ENCODE measurements around the gene MYO7B. TPM values are rescaled to one million over a fixed set of nuclear protein-coding genes. Genes with fewer than 3 reads are reported as not detected.

Gene MYO7B
- total RNA-seq, 2 experiments from 2014 or later = 0.65 to 1.2 TPM

- H3K27ac Mint-ChIP-seq = no peak overlapping the region
- no peak overlapping the region for H3K4me3 Mint-ChIP-seq
- no peaks in the 10 kb centered on the region for H3K36me3 Mint-ChIP-seq (ENCODE audit: low read depth)
- no peaks in the 10 kb centered on the region for H3K9me3 Mint-ChIP-seq
- DNase-seq (no peak), ATAC-seq (no peak)
- ChIA-PET CTCF (no interaction called here), POLR2A (no interaction called here)
- TF ChIP-seq, protein P1, sequence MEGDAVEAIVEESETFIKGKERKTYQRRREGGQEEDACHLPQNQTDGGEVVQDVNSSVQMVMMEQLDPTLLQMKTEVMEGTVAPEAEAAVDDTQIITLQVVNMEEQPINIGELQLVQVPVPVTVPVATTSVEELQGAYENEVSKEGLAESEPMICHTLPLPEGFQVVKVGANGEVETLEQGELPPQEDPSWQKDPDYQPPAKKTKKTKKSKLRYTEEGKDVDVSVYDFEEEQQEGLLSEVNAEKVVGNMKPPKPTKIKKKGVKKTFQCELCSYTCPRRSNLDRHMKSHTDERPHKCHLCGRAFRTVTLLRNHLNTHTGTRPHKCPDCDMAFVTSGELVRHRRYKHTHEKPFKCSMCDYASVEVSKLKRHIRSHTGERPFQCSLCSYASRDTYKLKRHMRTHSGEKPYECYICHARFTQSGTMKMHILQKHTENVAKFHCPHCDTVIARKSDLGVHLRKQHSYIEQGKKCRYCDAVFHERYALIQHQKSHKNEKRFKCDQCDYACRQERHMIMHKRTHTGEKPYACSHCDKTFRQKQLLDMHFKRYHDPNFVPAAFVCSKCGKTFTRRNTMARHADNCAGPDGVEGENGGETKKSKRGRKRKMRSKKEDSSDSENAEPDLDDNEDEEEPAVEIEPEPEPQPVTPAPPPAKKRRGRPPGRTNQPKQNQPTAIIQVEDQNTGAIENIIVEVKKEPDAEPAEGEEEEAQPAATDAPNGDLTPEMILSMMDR (IDR thresholded peaks at IDR 0.05) = no peak
- H3K27me3 Mint-ChIP-seq = no peaks in the 10 kb centered on the region
- H3K4me1 Mint-ChIP-seq (ENCODE audit: low read depth) = no peaks in the 10 kb centered on the region
- intact Hi-C loops (cut with micrococcal nuclease) = no loop called here
Measured at GRCh38 chr2:127585270-127585807, 49.9 kb downstream of the MYO7B start.

DNA sequence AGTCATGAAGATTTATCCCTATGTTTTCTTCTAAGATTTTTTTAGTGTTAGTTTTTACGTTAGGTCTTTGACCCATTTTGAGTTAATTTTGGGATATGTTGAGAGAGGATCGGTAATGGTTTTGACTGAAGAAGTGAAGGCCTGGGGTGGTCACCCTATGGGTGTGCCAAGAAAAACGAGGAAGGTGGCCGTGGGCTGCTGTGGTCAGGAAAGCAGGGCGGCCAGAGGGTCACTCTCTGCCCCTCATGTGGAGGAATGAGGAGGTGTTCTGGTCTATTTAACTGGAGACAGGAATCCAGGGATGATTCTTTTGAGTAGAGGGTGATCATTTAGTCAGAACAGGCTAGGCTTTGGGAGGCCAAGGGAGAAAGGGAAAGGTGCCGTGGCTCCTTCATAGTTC lies 50.7 kb downstream of the MYO7B start:
- Mint-ChIP-seq H3K4me1 (ENCODE audit: low read depth) (peaks cover 1% of the 10 kb centered on the region), H3K27me3 (no peaks in the 10 kb centered on the region), H3K9me3 (no peaks in the 10 kb centered on the region), H3K4me3 (no peak overlapping the region), H3K27ac (no peak overlapping the region), H3K36me3 (ENCODE audit: low read depth) (no peaks in the 10 kb centered on the region)
- POLR2A ChIA-PET = no interaction called here
- TF ChIP-seq, protein P1 (IDR thresholded peaks at IDR 0.05) = no peak
- ATAC-seq (no peak), DNase-seq (no peak)
- CTCF ChIA-PET = no interaction called here
- intact Hi-C loops (cut with micrococcal nuclease) = no loop called here

DNA sequence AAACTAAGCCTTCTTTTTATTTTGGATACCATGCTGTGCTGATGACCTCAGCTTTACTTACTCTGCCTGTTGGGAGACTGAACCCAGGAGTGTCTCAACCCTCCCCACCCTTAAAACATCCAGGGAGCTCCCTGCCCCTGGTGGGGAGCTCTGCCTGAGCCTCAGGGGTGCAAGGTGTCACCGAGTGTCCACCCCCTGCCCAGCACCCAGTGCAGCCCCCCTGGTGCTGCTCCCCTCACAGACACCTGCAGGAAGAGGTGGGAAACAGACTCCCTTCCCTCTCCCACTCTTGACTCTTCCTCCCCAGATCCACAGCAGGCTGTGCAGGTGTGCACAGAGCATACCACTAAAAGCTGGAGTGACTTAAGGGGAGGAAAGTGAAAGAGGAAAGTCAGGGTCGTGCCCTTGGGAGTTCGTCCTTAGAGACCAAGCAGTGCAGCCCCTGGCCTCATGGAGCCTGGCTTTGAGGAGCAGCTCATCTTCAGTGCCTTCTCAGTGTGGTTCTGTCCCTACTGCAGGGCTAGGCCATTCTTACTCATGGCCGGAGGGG lies 51.3 kb downstream of the MYO7B start:
- Mint-ChIP-seq H3K4me3 (no peak overlapping the region), H3K36me3 (ENCODE audit: low read depth) (no peaks in the 10 kb centered on the region), H3K4me1 (ENCODE audit: low read depth) (peaks cover 3% of the 10 kb centered on the region), H3K27ac (no peak overlapping the region), H3K9me3 (no peaks in the 10 kb centered on the region), H3K27me3 (no peaks in the 10 kb centered on the region)
- CTCF ChIA-PET = no interaction called here
- intact Hi-C loops (cut with micrococcal nuclease) = no loop called here
- DNase-seq = no peak
- POLR2A ChIA-PET = no interaction called here
- no peak for ATAC-seq
- TF ChIP-seq, protein P1 (IDR thresholded peaks at IDR 0.05) = no peak

DNA sequence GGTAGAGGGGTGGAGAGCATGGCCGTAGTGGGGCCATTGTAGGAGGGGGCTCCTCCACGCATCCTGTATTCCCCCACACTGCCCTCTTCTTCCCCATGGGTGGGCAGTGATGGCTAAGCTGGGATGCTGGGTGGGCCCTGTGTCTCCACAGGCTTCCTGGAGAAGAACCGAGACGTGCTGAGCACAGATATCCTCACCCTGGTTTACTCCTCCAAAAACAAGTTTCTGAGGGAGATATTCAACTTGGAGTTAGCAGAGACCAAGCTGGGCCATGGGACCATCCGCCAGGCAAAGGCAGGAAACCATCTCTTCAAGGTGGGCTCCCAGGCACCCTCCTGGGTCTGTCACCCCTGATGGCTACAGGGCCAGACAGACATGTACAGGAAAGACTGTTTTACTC lies 52.8 kb downstream of the MYO7B start:
- ChIA-PET POLR2A (interaction anchor here (0.6 kb wide), 1 partner anchor 69 kb away, joined by 3 read pairs; no protein-coding TSS in a partner anchor), CTCF (no interaction called here)
- ATAC-seq (no peak), DNase-seq (no peak)
- no peak overlapping the region for H3K4me3 Mint-ChIP-seq
- H3K36me3 Mint-ChIP-seq (ENCODE audit: low read depth) = no peaks in the 10 kb centered on the region
- H3K27me3 Mint-ChIP-seq = no peaks in the 10 kb centered on the region
- TF ChIP-seq, protein P1 (IDR thresholded peaks at IDR 0.05) = no peak
- intact Hi-C loops (cut with micrococcal nuclease) = no loop called here
- no peaks in the 10 kb centered on the region for H3K9me3 Mint-ChIP-seq
- H3K4me1 Mint-ChIP-seq (ENCODE audit: low read depth) = peaks cover 3% of the 10 kb centered on the region
- no peak overlapping the region for H3K27ac Mint-ChIP-seq

DNA sequence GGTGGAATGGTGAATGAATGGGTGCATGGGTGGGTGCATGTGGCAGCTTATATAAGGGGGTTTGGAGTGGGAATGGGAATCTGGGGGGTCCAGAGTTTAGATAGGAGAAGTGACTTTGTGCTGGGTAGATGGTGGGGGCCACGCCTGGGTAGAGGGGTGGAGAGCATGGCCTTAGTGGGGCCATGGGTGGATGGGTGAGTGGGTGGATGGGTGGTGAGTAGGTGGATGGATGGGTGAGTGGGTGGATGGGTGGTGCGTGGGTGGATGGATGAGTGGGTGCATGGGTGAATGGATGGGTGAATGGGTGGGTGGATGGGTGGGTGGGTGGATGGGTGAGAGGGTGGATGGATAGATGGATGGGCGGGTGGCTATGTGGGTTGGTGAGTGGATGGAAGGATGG lies 53.9 kb downstream of the MYO7B start:
- Mint-ChIP-seq H3K27ac (no peak overlapping the region), H3K36me3 (ENCODE audit: low read depth) (no peaks in the 10 kb centered on the region), H3K27me3 (no peaks in the 10 kb centered on the region)

More for the DNA sequence above, 53.9 kb downstream of the MYO7B start:
- POLR2A ChIA-PET = no interaction called here
- intact Hi-C loops (cut with micrococcal nuclease) = no loop called here
- CTCF ChIA-PET = interaction anchor here (0.9 to 5.2 kb wide), 4 partner anchors 13 to 222 kb away, joined by 4 to 114 read pairs (median 41); partner anchors contain the start of gene WDR33
- peaks cover 3% of the 10 kb centered on the region for H3K4me1 Mint-ChIP-seq (ENCODE audit: low read depth)
- TF ChIP-seq, protein P1 (IDR thresholded peaks at IDR 0.05) = no peak
- no peak for DNase-seq
- no peaks in the 10 kb centered on the region for H3K9me3 Mint-ChIP-seq
- no peak for ATAC-seq
- H3K4me3 Mint-ChIP-seq = no peak overlapping the region
